Measurements from ENCODE around the gene CERKL.

CERKL gene

GRCh38 chr2:181670632-181671031, 13.7 kb upstream of the CERKL start:
- no peak for ATAC-seq
- TF ChIP-seq ZFP3 (CRISPR knock-in tag; IDR thresholded peaks at IDR 0.05), result no peak
- TF ChIP-seq OSR1 (CRISPR knock-in tag; IDR thresholded peaks at IDR 0.05), result no peak
- TF ChIP-seq CSRNP3 (CRISPR knock-in tag; IDR thresholded peaks at IDR 0.05), result no peak
- no peak for TF ChIP-seq ZC3H10 (CRISPR knock-in tag; IDR thresholded peaks at IDR 0.05)

- TF ChIP-seq TOX (CRISPR knock-in tag; IDR thresholded peaks at IDR 0.05; ENCODE audit: borderline replicate concordance) (no peak), SNAI2 (CRISPR knock-in tag; IDR thresholded peaks at IDR 0.05) (no peak), ZC3H10 (CRISPR knock-in tag; IDR thresholded peaks at IDR 0.05) (no peak), CSRNP3 (CRISPR knock-in tag; IDR thresholded peaks at IDR 0.05) (no peak)
- no peak for ATAC-seq
Measured at GRCh38 chr2:181667234-181667633, 10.3 kb upstream of the CERKL start.

GRCh38 chr2:181662287-181662686, 5.4 kb upstream of the CERKL start:
- no peak for ATAC-seq

GRCh38 chr2:181660181-181660580, 3.3 kb upstream of the CERKL start:
- no peak for ATAC-seq
- TF ChIP-seq ZFP3 (CRISPR knock-in tag; IDR thresholded peaks at IDR 0.05), result no peak
- no peak for TF ChIP-seq OSR1 (CRISPR knock-in tag; IDR thresholded peaks at IDR 0.05)
- no peak for TF ChIP-seq TSHZ2 (CRISPR knock-in tag; IDR thresholded peaks at IDR 0.05)
- no peak for TF ChIP-seq CSRNP3 (CRISPR knock-in tag; IDR thresholded peaks at IDR 0.05)
- no peak for TF ChIP-seq PPARA (CRISPR knock-in tag; IDR thresholded peaks at IDR 0.05; ENCODE audit: borderline replicate concordance)
- no peak for TF ChIP-seq ZNF565 (CRISPR knock-in tag; conservative IDR thresholded peaks at IDR 0.05; ENCODE audit: low read depth)
- no peak for TF ChIP-seq SNAI2 (CRISPR knock-in tag; IDR thresholded peaks at IDR 0.05)
- TF ChIP-seq ISL1 (CRISPR knock-in tag; IDR thresholded peaks at IDR 0.05), result no peak
- TF ChIP-seq CSDC2 (CRISPR knock-in tag; IDR thresholded peaks at IDR 0.05), result no peak
- TF ChIP-seq ZC3H10 (CRISPR knock-in tag; IDR thresholded peaks at IDR 0.05), result no peak
- no peak for TF ChIP-seq ZNF8 (CRISPR knock-in tag; IDR thresholded peaks at IDR 0.05)
- TF ChIP-seq RARB (CRISPR knock-in tag; IDR thresholded peaks at IDR 0.05), result no peak
- TF ChIP-seq ZFP30 (CRISPR knock-in tag; IDR thresholded peaks at IDR 0.05), result no peak
- TF ChIP-seq TOX (CRISPR knock-in tag; IDR thresholded peaks at IDR 0.05; ENCODE audit: borderline replicate concordance), result no peak
- TF ChIP-seq ARNTL (CRISPR knock-in tag; IDR thresholded peaks at IDR 0.05; ENCODE audit: borderline replicate concordance, low read depth), result no peak
- no peak for TF ChIP-seq GLIS3 (CRISPR knock-in tag; IDR thresholded peaks at IDR 0.05)
- TF ChIP-seq, protein P1, sequence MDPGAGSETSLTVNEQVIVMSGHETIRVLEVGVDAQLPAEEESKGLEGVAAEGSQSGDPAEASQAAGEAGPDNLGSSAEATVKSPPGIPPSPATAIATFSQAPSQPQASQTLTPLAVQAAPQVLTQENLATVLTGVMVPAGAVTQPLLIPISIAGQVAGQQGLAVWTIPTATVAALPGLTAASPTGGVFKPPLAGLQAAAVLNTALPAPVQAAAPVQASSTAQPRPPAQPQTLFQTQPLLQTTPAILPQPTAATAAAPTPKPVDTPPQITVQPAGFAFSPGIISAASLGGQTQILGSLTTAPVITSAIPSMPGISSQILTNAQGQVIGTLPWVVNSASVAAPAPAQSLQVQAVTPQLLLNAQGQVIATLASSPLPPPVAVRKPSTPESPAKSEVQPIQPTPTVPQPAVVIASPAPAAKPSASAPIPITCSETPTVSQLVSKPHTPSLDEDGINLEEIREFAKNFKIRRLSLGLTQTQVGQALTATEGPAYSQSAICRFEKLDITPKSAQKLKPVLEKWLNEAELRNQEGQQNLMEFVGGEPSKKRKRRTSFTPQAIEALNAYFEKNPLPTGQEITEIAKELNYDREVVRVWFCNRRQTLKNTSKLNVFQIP (CRISPR knock-in tag; IDR thresholded peaks at IDR 0.05; ENCODE audit: borderline replicate concordance, low read depth), result no peak
- no peak for TF ChIP-seq BACH2 (CRISPR knock-in tag; IDR thresholded peaks at IDR 0.05; ENCODE audit: borderline replicate concordance)
- no peak for TF ChIP-seq CREB5 (CRISPR knock-in tag; IDR thresholded peaks at IDR 0.05; ENCODE audit: low read depth)
- no peak for TF ChIP-seq ZNF70 (CRISPR knock-in tag; IDR thresholded peaks at IDR 0.05)

More at GRCh38 chr2:181662287-181662686, 5.4 kb upstream of the CERKL start:
- no peak for TF ChIP-seq ISL1 (CRISPR knock-in tag; IDR thresholded peaks at IDR 0.05)
- no peak for TF ChIP-seq ESRRG (CRISPR knock-in tag; IDR thresholded peaks at IDR 0.05)
- no peak for TF ChIP-seq RARB (CRISPR knock-in tag; IDR thresholded peaks at IDR 0.05)
- TF ChIP-seq ZFP3 (CRISPR knock-in tag; IDR thresholded peaks at IDR 0.05), result no peak
- TF ChIP-seq CSRNP3 (CRISPR knock-in tag; IDR thresholded peaks at IDR 0.05), result no peak

Data from SK-N-SH treated with all-trans-retinoic acid at 6 μM for 48 hours (cell line).